Measurements from ENCODE around the gene LRRC61. TPM values are rescaled to one million over a fixed set of nuclear protein-coding genes. Genes with fewer than 3 reads are reported as not detected.

The LRRC61 gene
- polyA plus RNA-seq, 1 donor (not counting 4 experiments of a cell fraction or from before 2014, with no cell fraction given) = 1.0 TPM

DNA sequence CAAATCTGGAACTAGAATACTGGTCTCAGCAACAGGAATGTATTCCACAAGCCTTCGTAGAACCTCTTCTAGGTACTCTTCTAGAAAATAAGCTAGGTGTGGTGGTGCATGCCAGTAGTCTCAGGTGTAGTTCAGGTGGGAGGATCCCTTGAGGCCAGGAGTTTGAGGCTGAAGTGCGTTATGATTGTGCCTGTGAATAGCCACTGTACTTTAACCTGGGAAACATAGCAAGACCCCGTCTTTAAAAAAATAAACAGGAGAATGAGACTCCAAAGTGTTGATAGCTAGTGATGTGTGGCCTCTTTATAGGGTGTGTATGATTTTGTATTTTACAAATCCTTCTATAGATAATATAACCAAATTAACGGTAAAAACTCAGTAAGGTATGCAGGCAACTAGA, 54.5 kb downstream of the LRRC61 start:
- no peak for DNase-seq (ENCODE audit: low read depth, low spot score)
- TF ChIP-seq, protein P1, sequence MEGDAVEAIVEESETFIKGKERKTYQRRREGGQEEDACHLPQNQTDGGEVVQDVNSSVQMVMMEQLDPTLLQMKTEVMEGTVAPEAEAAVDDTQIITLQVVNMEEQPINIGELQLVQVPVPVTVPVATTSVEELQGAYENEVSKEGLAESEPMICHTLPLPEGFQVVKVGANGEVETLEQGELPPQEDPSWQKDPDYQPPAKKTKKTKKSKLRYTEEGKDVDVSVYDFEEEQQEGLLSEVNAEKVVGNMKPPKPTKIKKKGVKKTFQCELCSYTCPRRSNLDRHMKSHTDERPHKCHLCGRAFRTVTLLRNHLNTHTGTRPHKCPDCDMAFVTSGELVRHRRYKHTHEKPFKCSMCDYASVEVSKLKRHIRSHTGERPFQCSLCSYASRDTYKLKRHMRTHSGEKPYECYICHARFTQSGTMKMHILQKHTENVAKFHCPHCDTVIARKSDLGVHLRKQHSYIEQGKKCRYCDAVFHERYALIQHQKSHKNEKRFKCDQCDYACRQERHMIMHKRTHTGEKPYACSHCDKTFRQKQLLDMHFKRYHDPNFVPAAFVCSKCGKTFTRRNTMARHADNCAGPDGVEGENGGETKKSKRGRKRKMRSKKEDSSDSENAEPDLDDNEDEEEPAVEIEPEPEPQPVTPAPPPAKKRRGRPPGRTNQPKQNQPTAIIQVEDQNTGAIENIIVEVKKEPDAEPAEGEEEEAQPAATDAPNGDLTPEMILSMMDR (optimal IDR thresholded peaks at IDR 0.05 in 1 of 3, IDR thresholded peaks at IDR 0.05 in 1 of 3, conservative IDR thresholded peaks at IDR 0.05 in 1 of 3; ENCODE audit: extremely low read depth in 1 of 3, insufficient read depth in 2 of 3, low read length in 3 of 3) = no peak
- TF ChIP-seq EZH2 (IDR thresholded peaks at IDR 0.05; ENCODE audit: low read length) = no peak
- Histone ChIP-seq H3K9me3 (ENCODE audit: control insufficient read depth, low read depth, low read length) (no peaks in the 10 kb centered on the region), H3K27ac (ENCODE audit: control insufficient read depth, insufficient read depth, low read length) (no peak overlapping the region), H3K9ac (ENCODE audit: control insufficient read depth, extremely low read depth, insufficient read depth, low read length) (no peak overlapping the region), H3K36me3 (ENCODE audit: control insufficient read depth in 2 of 2, extremely low read depth in 1 of 2, insufficient read depth in 2 of 2, low read length in 2 of 2) (peaks cover 0 to 1% of the 10 kb centered on the region in 2 experiments), H3K4me2 (ENCODE audit: control insufficient read depth, extremely low read depth, insufficient read depth, low read depth, low read length) (no peak overlapping the region), H3K9me1 (ENCODE audit: control insufficient read depth, extremely low read depth, insufficient read depth, low read length) (no peaks in the 10 kb centered on the region), H3K27me3 (ENCODE audit: control insufficient read depth, extremely low read depth, insufficient read depth, low read length) (no peaks in the 10 kb centered on the region), H4K20me1 (ENCODE audit: control insufficient read depth, extremely low read depth, insufficient read depth, low read length) (peaks cover 3% of the 10 kb centered on the region), H2AFZ (ENCODE audit: control insufficient read depth, low read length) (no peak overlapping the region), H3K4me1 (ENCODE audit: control insufficient read depth, extremely low read depth, insufficient read depth, low read length) (peaks cover 26% of the 10 kb centered on the region), H3K79me2 (ENCODE audit: control insufficient read depth, insufficient read depth, low read length) (peaks cover 4% of the 10 kb centered on the region), H3K4me3 (ENCODE audit: control insufficient read depth in 2 of 3, extremely low read depth in 1 of 3, insufficient read depth in 2 of 3, low read depth in 1 of 3, low read length in 3 of 3) (no peak overlapping the region)
- dilution Hi-C loops (cut with MboI; ENCODE audit: extremely low pct_ligation_motif_present, low sequenced_read_pairs) = no loop called here
- FAIRE-seq = no peak

DNA sequence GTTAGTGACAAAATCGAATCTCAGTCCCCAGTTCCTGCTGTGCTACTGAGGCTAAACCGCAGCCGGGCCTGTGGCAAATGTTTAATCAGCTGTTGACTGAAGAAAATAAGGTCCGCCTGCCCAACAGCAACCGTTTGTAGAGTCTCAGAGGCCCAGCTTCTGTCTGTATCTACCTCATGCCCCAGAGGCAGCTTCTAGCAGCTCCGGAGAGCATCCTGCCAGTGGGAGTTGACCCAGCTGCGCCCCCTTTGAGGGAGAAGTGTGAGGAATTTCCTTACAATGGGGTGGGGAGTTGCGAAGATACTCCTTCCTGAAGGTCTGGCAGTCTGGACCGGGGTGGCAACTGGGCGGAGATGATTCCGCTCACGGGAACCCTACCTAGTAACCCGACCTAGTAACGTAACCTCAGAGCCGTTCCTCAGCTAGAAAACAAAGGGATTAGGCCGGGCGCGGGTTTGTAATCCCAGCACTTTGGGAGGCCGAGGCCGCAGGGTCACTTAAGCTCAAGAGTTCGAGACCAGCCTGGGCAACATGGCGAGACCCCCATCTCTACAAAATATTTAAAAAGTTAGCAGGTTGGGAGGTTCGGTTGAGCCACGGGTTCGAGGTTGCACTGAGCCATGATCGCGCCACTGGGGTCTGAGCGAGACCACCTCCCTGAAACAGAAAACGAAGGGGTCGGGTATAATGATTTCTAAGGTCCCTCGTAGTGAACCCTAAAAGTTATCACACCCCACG, 55.1 kb downstream of the LRRC61 start:
- FAIRE-seq = no peak
- peaks cover 5% of the 10 kb centered on the region for H3K79me2 ChIP-seq (ENCODE audit: control insufficient read depth, insufficient read depth, low read length)
- peak; percentile 60 for DNase-seq (ENCODE audit: low read depth, low spot score)
- no peaks in the 10 kb centered on the region for H3K27me3 ChIP-seq (ENCODE audit: control insufficient read depth, extremely low read depth, insufficient read depth, low read length)
- no peaks in the 10 kb centered on the region for H3K9me1 ChIP-seq (ENCODE audit: control insufficient read depth, extremely low read depth, insufficient read depth, low read length)
- H3K4me3 ChIP-seq (ENCODE audit: control insufficient read depth in 2 of 3, extremely low read depth in 1 of 3, insufficient read depth in 2 of 3, low read depth in 1 of 3, low read length in 3 of 3) = peak overlapping the region; percentile 63 to 87 (median 74)
- H3K36me3 ChIP-seq (ENCODE audit: control insufficient read depth in 2 of 2, extremely low read depth in 1 of 2, insufficient read depth in 2 of 2, low read length in 2 of 2) = no peaks in the 10 kb centered on the region
- H2AFZ ChIP-seq (ENCODE audit: control insufficient read depth, low read length) = peak overlapping the region; percentile 73
- TF ChIP-seq, protein P1 (optimal IDR thresholded peaks at IDR 0.05 in 1 of 3, IDR thresholded peaks at IDR 0.05 in 1 of 3, conservative IDR thresholded peaks at IDR 0.05 in 1 of 3; ENCODE audit: extremely low read depth in 1 of 3, insufficient read depth in 2 of 3, low read length in 3 of 3) = peak in 1 of 3 experiments; percentile 42
- TF ChIP-seq EZH2 (IDR thresholded peaks at IDR 0.05; ENCODE audit: low read length) = no peak
- peaks cover 3% of the 10 kb centered on the region for H4K20me1 ChIP-seq (ENCODE audit: control insufficient read depth, extremely low read depth, insufficient read depth, low read length)
- H3K9me3 ChIP-seq (ENCODE audit: control insufficient read depth, low read depth, low read length) = no peaks in the 10 kb centered on the region
- peak overlapping the region; percentile 91 for H3K4me2 ChIP-seq (ENCODE audit: control insufficient read depth, extremely low read depth, insufficient read depth, low read depth, low read length)
- H3K9ac ChIP-seq (ENCODE audit: control insufficient read depth, extremely low read depth, insufficient read depth, low read length) = peak overlapping the region; percentile 68
- H3K27ac ChIP-seq (ENCODE audit: control insufficient read depth, insufficient read depth, low read length) = peak overlapping the region; percentile 40
- dilution Hi-C loops (cut with MboI; ENCODE audit: extremely low pct_ligation_motif_present, low sequenced_read_pairs) = no loop called here
- H3K4me1 ChIP-seq (ENCODE audit: control insufficient read depth, extremely low read depth, insufficient read depth, low read length) = peaks cover 25% of the 10 kb centered on the region
